IMR-90 (cell line): ENCODE results near the gene CDH23. TPM values are rescaled to one million over a fixed set of nuclear protein-coding genes. Genes with fewer than 3 reads are reported as not detected.

Experiments used
- ATAC-seq: fragments of 200-7000 bp; cut with Tn5 transposase; 2 replicates; pipeline ENCODE4 v1.9.1; 2020; ENCODE audit warnings: low read depth, mild to moderate bottlenecking, moderate library complexity
- BruUV-seq: library from RNA; stranded (reverse); fragments of 400-500 nt; replicated peaks from 2 replicates; lab custom pipeline; 2021; lab: Mats Ljungman, UMichigan
- CTCF ChIA-PET: fragments of 300-600 bp; formaldehyde crosslinking; extraction: SDS; loops from one replicate; lab custom pipeline; 2021; ENCODE audit warnings: antibody characterized with exemption; lab: Yijun Ruan, JAX
- POLR2A ChIA-PET: fragments of 300-600 bp; sonication (Branson Sonifier 250); formaldehyde crosslinking; loops from one replicate; lab custom pipeline; 2022; ENCODE audit warnings: antibody characterized with exemption; ENCODE audit not compliant: unreplicated experiment; lab: Charles Lee
- DNase-seq: peaks from one replicate; pipeline ENCODE4 v3.0.0; 2013
- H2AFZ ChIP-seq: replicated peaks from 2 replicates; pipeline ENCODE3; 2013; ENCODE audit warnings: low read length, mild to moderate bottlenecking; ENCODE audit not compliant: poor library complexity
- H2AK5ac ChIP-seq: 2 replicates; pipeline ENCODE4 v1.6.1; 2013; ENCODE audit warnings: low read depth, low read length, inconsistent platforms
- H2AK9ac ChIP-seq: replicated peaks from 2 replicates; pipeline ENCODE3; 2013; ENCODE audit warnings: mild to moderate bottlenecking, low read depth, low read length, moderate library complexity; ENCODE audit not compliant: poor library complexity
- H2BK120ac ChIP-seq: 2 replicates; pipeline ENCODE4 v1.6.1; 2013; ENCODE audit warnings: low read depth, low read length, inconsistent platforms
- H2BK15ac ChIP-seq: 3 replicates; pipeline ENCODE4 v1.6.1; 2013; ENCODE audit warnings: low read depth, low read length, inconsistent platforms
- H2BK20ac ChIP-seq: 2 replicates; pipeline ENCODE4 v1.6.1; 2013; ENCODE audit warnings: low read depth, mild to moderate bottlenecking, inconsistent platforms, low read length, moderate library complexity
- H2BK5ac ChIP-seq: 2 replicates; pipeline ENCODE4 v1.6.1; 2013; ENCODE audit warnings: mild to moderate bottlenecking, low read depth, low read length, inconsistent platforms; ENCODE audit not compliant: poor library complexity, severe bottlenecking
- H3K14ac ChIP-seq: replicated peaks from 2 replicates; pipeline ENCODE4 v1.6.1; 2013; ENCODE audit warnings: low read depth, low read length, inconsistent platforms
- H3K18ac ChIP-seq: 2 replicates; pipeline ENCODE4 v1.6.1; 2013; ENCODE audit warnings: low read depth, low read length, control low read depth
- H3K23ac ChIP-seq: 2 replicates; pipeline ENCODE4 v1.6.1; 2013; ENCODE audit warnings: low read depth, low read length, inconsistent platforms
- H3K27ac ChIP-seq: 2 replicates; pipeline ENCODE4 v1.5.1; 2013; ENCODE audit warnings: mild to moderate bottlenecking, control low read depth, low read length; ENCODE audit not compliant: insufficient read depth
- H3K27me3 ChIP-seq: 2 replicates; pipeline ENCODE4 v1.6.1; 2013; ENCODE audit warnings: low read length; ENCODE audit not compliant: control insufficient read depth, insufficient read depth
- H3K36me3 ChIP-seq: 2 replicates; pipeline ENCODE4 v1.6.1; 2013; ENCODE audit warnings: low read length, mixed read lengths; ENCODE audit not compliant: control insufficient read depth, insufficient read depth
- H3K4ac ChIP-seq: 2 replicates; pipeline ENCODE4 v1.6.1; 2013; ENCODE audit warnings: low read depth, low read length, inconsistent platforms
- H3K4me1 ChIP-seq: 2 replicates; pipeline ENCODE4 v1.6.1; 2013; ENCODE audit warnings: low read length, mixed read lengths; ENCODE audit not compliant: control insufficient read depth, insufficient read depth
- H3K4me2 ChIP-seq: 2 replicates; pipeline ENCODE4 v1.6.1; 2013; ENCODE audit warnings: low read depth, mild to moderate bottlenecking, control low read depth, low read length, moderate library complexity
- H3K4me3 ChIP-seq: 2 replicates; pipeline ENCODE4 v1.5.1; 2013; ENCODE audit warnings: low read depth, mild to moderate bottlenecking, control low read depth, low read length, moderate library complexity; ENCODE audit not compliant: insufficient read depth
- H3K56ac ChIP-seq: 2 replicates; pipeline ENCODE4 v1.6.1; 2013; ENCODE audit warnings: low read length, inconsistent platforms; ENCODE audit not compliant: insufficient read depth; ENCODE audit errors: extremely low read depth
- H3K79me1 ChIP-seq, 2 experiments: 2 replicates each; pipeline ENCODE4 v1.6.1; 2013; ENCODE audit warnings: low read length in 2 of 2, inconsistent platforms in 1 of 2, low read depth in 1 of 2
- H3K9ac ChIP-seq: 2 replicates; pipeline ENCODE4 v1.6.1; 2013; ENCODE audit warnings: low read depth, low read length, control low read depth
- H3K9me1 ChIP-seq: 2 replicates; pipeline ENCODE4 v1.6.1; 2013; ENCODE audit warnings: low read length, inconsistent platforms; ENCODE audit not compliant: insufficient read depth
- H3K9me3 ChIP-seq: 2 replicates; pipeline ENCODE4 v1.6.1; 2013; ENCODE audit warnings: low read length; ENCODE audit not compliant: control insufficient read depth, insufficient read depth
- H4K20me1 ChIP-seq: 2 replicates; pipeline ENCODE4 v1.6.1; 2013; ENCODE audit warnings: low read length, inconsistent platforms; ENCODE audit not compliant: insufficient read depth
- H4K5ac ChIP-seq: 2 replicates; pipeline ENCODE4 v1.6.1; 2013; ENCODE audit warnings: mild to moderate bottlenecking, low read depth, low read length, control low read depth
- H4K8ac ChIP-seq, 2 experiments: 2 replicates each; pipeline ENCODE4 v1.6.1; 2013; ENCODE audit warnings: low read depth in 2 of 2, low read length in 2 of 2, control low read depth in 1 of 2, inconsistent platforms in 1 of 2
- H4K91ac ChIP-seq: 2 replicates; pipeline ENCODE4 v1.6.1; 2013; ENCODE audit warnings: low read depth, low read length, inconsistent platforms; ENCODE audit not compliant: insufficient read depth
- BHLHE40 ChIP-seq: fragments of 150-350 bp; IDR thresholded peaks from 2 replicates; pipeline ENCODE4 v1.6.1; 2016; ENCODE audit warnings: mild to moderate bottlenecking, low read depth, low read length
- CEBPB ChIP-seq: IDR thresholded peaks from 2 replicates; pipeline ENCODE4 v1.6.1; 2012; ENCODE audit warnings: low read depth, low read length, improper control_type of control experiment
- CHD1 ChIP-seq: IDR thresholded peaks from 2 replicates; pipeline ENCODE4 v1.6.1; 2012; ENCODE audit warnings: low read depth, low read length, improper control_type of control experiment
- ELK1 ChIP-seq: fragments of 150-350 bp; IDR thresholded peaks from 2 replicates; pipeline ENCODE4 v1.6.1; 2016; ENCODE audit warnings: low read depth, mild to moderate bottlenecking, low read length, moderate library complexity, borderline replicate concordance
- FOS ChIP-seq: fragments of 150-350 bp; IDR thresholded peaks from 2 replicates; pipeline ENCODE4 v1.6.1; 2016; ENCODE audit warnings: low read depth, low read length
- MAZ ChIP-seq: IDR thresholded peaks from 2 replicates; pipeline ENCODE4 v1.6.1; 2012; ENCODE audit warnings: low read depth, mild to moderate bottlenecking, low read length, improper control_type of control experiment, moderate library complexity, borderline replicate concordance
- MXI1 ChIP-seq: IDR thresholded peaks from 2 replicates; pipeline ENCODE4 v1.6.1; 2012; ENCODE audit warnings: low read depth, mild to moderate bottlenecking, low read length, moderate library complexity, borderline replicate concordance
- RFX5 ChIP-seq: IDR thresholded peaks from 2 replicates; pipeline ENCODE4 v1.8.0; 2012; ENCODE audit warnings: low read depth, mild to moderate bottlenecking, low read length, moderate library complexity
- SMC3 ChIP-seq: fragments of 150-350 bp; IDR thresholded peaks from 2 replicates; pipeline ENCODE4 v1.6.1; 2016; ENCODE audit warnings: low read depth, mild to moderate bottlenecking, antibody characterized with exemption, low read length, moderate library complexity
- WGBS, 2 experiments: methylation state at CpG; one replicate each; pipeline versions ENCODE4 v1.1.5 to v1.1.7; 2013; ENCODE audit warnings: missing lambda C conversion rate in 2 of 2; ENCODE audit not compliant: insufficient read length in 1 of 2; ENCODE audit errors: extremely low coverage in 2 of 2; 5-methylcytosine and 5-hydroxymethylcytosine counted together
- dilution Hi-C: fragments of 300-500 bp; cut with HindIII; formaldehyde crosslinking; loops from one replicate; pipeline ENCODE4 v1.14.3; 2018; ENCODE audit warnings: low sequenced_read_pairs; ENCODE audit not compliant: unreplicated experiment
- in situ Hi-C: fragments of 300-500 bp; cut with MboI; formaldehyde crosslinking; loops from 3 replicates; pipeline ENCODE4 v1.14.3; 2019; ENCODE audit warnings: low sequenced_read_pairs, inconsistent platforms, mixed read lengths
- intact Hi-C: fragments of 100-400 bp; cut with micrococcal nuclease; formaldehyde crosslinking; loops from 2 replicates; pipeline ENCODE4 v1.10.0; 2022
- polyA plus RNA-seq, 3 experiments: library from polyadenylated mRNA; depleted of rRNA; stranded (reverse); fragments of >200 nt; gene quantifications; 2 replicates each; pipeline ENCODE4 v1.2.3, GENCODE V29; 2012; ENCODE audit warnings: low replicate concordance in 1 of 3
- total RNA-seq: library from RNA; depleted of rRNA; stranded (reverse); fragments of >200 nt; gene quantifications from 2 replicates; pipeline ENCODE4 v1.2.3, GENCODE V29; 2012

Gene CDH23
- total and polyA plus RNA-seq, 2 of the 4 experiments (the other 2 are of a cell fraction) = under 0.01 to 0.03 TPM

DNA sequence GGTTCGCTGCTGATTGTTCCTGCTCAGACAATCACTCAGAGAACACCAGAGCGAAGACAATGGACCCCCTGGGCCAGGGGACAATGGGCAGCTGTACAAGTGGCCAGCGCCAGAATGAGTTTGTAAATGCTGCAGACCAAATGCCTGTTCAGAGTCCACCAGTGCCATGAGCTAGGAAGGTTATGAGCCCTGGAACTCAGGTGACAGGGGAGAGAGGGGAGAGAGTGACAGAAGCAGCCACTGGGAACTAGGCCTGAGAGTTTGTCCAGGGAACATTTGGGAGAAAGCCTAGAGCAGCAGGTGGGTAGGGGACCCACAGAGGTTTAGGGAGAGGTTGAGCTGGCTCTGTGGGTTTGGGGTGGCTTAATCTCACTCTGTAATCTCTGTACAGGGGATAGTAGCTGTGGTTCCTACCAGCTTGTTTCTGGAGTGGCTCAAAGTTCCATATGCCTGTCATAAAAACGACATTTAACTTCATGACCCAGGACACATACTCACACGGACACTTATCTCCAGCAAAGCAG, 262.5 kb downstream of the CDH23 start:
- Histone ChIP-seq H2AFZ (no peak overlapping the region), H3K9me1 (no peaks in the 10 kb centered on the region), H4K8ac (no peak overlapping the region), H4K91ac (no peak overlapping the region), H3K79me1 (no peaks in the 10 kb centered on the region), H2BK15ac (no peak overlapping the region), H4K20me1 (no peaks in the 10 kb centered on the region), H3K4me1 (no peaks in the 10 kb centered on the region), H2BK20ac (no peak overlapping the region), H3K23ac (no peak overlapping the region), H3K36me3 (no peaks in the 10 kb centered on the region), H3K9ac (no peak overlapping the region), H3K18ac (no peak overlapping the region), H2BK120ac (no peak overlapping the region), H2BK5ac (no peak overlapping the region), H3K4ac (no peak overlapping the region), H3K56ac (no peak overlapping the region), H2AK5ac (no peak overlapping the region), H4K5ac (no peak overlapping the region), H3K27ac (no peak overlapping the region), H3K14ac (no peak overlapping the region), H2AK9ac (no peak overlapping the region), H3K4me2 (no peak overlapping the region), H3K4me3 (no peak overlapping the region), H3K27me3 (peaks cover 51% of the 10 kb centered on the region), H3K9me3 (no peaks in the 10 kb centered on the region)
- ChIA-PET CTCF (interaction anchor here (0.6 kb wide), 2 partner anchors 53 to 239 kb away, joined by 3 read pairs; no protein-coding TSS in a partner anchor), POLR2A (no interaction called here)
- dilution Hi-C loops (no loop called here), intact Hi-C loops (no loop called here), in situ Hi-C loops (no loop called here)
- no CpG with 5 or more reads among the region's 5 CpGs for WGBS, 2 experiments
- no peak for ATAC-seq
- DNase-seq = no peak
- no peak for TF ChIP-seq RFX5
- TF ChIP-seq MXI1 = no peak
- TF ChIP-seq FOS = no peak
- no peak for TF ChIP-seq BHLHE40
- TF ChIP-seq MAZ = no peak
- TF ChIP-seq CHD1 = no peak
- no peak for TF ChIP-seq ELK1
- no peak for TF ChIP-seq CEBPB
- no peak for TF ChIP-seq SMC3
- no TSS peak for BruUV-seq
